Gastroesophageal sphincter (tissue), 4 donors: ENCODE data around the gene RAB7B. TPM values are rescaled to one million over a fixed set of nuclear protein-coding genes. Genes with fewer than 3 reads are reported as not detected.

ENCODE experiments used
- ATAC-seq: fragments of 150-250 bp; one replicate; pipeline ENCODE4 v1.9.1; 2016; ENCODE audit warnings: mild to moderate bottlenecking, moderate library complexity
- H3K27ac ChIP-seq, 4 donors: fragments of 200-600 bp; sonication (generic) in 3 of 4; 1 replicate in 3 of 4; 2 replicates in 1 of 4; pipeline ENCODE4 v1.5.1; 2016 to 2019
- H3K27me3 ChIP-seq: fragments of 200-600 bp; sonication (generic); one replicate; pipeline ENCODE4 v1.5.1; 2019
- H3K36me3 ChIP-seq, 2 donors: fragments of 200-600 bp; sonication (generic); one replicate each; pipeline ENCODE4 v1.5.1; 2019; ENCODE audit warnings: control low read depth in 1 of 2
- H3K4me1 ChIP-seq, 3 donors: fragments of 200-600 bp; sonication (generic); 1 replicate in 2 of 3; 2 replicates in 1 of 3; pipeline ENCODE4 v1.5.1; 2016 to 2019; ENCODE audit warnings: control low read depth in 2 of 3
- H3K4me3 ChIP-seq, 2 donors: fragments of 200-600 bp; sonication (generic); one replicate each; pipeline ENCODE4 v1.5.1; 2019; ENCODE audit warnings: mild to moderate bottlenecking in 1 of 2, moderate library complexity in 1 of 2
- H3K9me3 ChIP-seq, 3 donors: fragments of 200-600 bp; sonication (generic); one replicate each; pipeline ENCODE4 v1.5.1; 2017 to 2019; ENCODE audit warnings: control low read depth in 2 of 3
- EP300 ChIP-seq: sonication (generic); formaldehyde crosslinking; IDR thresholded peaks from one replicate; pipeline ENCODE4 v1.6.1; 2017; ENCODE audit warnings: antibody characterized with exemption, mild to moderate bottlenecking
- POLR2A ChIP-seq, 2 donors: fragments of 450-650 bp; IDR thresholded peaks; one replicate each; pipeline ENCODE4 v1.6.1; 2017; ENCODE audit warnings: antibody characterized with exemption in 2 of 2, mild to moderate bottlenecking in 2 of 2, moderate library complexity in 1 of 2
- POLR2AphosphoS5 ChIP-seq: sonication (generic); formaldehyde crosslinking; IDR thresholded peaks from one replicate; pipeline ENCODE4 v1.6.1; 2017; ENCODE audit warnings: antibody characterized with exemption
- WGBS, 2 donors: methylation state at CpG; one replicate each; pipeline ENCODE4 v1.1.5; 2018; ENCODE audit warnings: low coverage in 1 of 2; 5-methylcytosine and 5-hydroxymethylcytosine counted together
- total RNA-seq, 4 donors: library from RNA; depleted of rRNA; stranded (reverse); fragments of >200 nt; gene quantifications; one replicate each; pipeline ENCODE4 v1.1.0, GENCODE V29; 2016
- TF ChIP-seq, protein P1 (sequence below), 4 experiments: fragments of 200-600 bp in 2 of 4; fragments of 450-650 bp in 2 of 4; sonication (generic) in 1 of 4; IDR thresholded peaks; one replicate each; pipeline ENCODE4 v1.5.1; 2017 to 2019; ENCODE audit warnings: antibody characterized with exemption in 4 of 4, mild to moderate bottlenecking in 2 of 4, moderate library complexity in 2 of 4

RAB7B gene
- total RNA-seq, 4 donors from 2014 or later: 0.78 to 2.4 (median 2.0) TPM

DNA sequence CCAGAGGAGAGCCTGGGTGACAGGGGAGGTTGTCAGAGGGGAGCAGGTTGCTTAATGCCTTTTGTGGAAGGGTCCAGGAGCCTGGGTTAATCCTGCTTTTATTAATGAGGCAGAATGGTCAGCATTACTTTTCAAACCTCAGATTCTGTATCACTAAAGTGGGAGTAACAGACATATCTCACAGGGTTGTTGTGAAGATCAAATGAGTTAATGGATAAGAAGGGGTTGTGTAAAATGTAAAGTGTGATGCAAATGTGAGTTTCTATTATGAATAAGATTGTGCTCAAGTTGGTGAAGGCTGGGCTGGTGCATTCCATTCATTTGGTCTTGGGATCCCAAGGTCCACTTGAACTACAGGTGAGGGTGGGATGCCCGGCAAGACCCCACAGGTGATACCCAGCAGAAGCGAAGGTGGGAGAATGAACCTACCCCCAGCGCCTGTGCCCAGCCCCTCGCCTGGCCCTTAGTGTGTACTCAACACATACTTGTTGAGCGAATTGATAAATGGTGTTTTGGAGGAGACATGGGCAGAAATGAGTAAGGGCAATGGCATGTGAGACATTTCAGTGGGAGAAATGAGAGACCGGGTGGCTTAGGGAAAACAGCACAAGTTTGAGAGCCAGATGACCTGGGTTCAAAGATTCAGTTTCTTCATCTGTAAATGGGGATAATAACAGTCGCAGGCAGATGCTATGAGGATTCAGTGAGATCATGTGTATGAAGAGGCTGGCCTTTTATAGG is 66.2 kb downstream of the RAB7B start:
- Histone ChIP-seq H3K27me3 (peaks cover 38% of the 10 kb centered on the region), H3K27ac (no peak overlapping the region), H3K9me3 (no peaks in the 10 kb centered on the region), H3K4me3 (no peak overlapping the region), H3K4me1 (no peaks in the 10 kb centered on the region), H3K36me3 (no peaks in the 10 kb centered on the region)
- ATAC-seq: no peak
- 72 to 86% methylated on average over 1 to 7 of the region's 7 CpGs for WGBS, 2 donors
- no peak for TF ChIP-seq EP300
- TF ChIP-seq, protein P1, sequence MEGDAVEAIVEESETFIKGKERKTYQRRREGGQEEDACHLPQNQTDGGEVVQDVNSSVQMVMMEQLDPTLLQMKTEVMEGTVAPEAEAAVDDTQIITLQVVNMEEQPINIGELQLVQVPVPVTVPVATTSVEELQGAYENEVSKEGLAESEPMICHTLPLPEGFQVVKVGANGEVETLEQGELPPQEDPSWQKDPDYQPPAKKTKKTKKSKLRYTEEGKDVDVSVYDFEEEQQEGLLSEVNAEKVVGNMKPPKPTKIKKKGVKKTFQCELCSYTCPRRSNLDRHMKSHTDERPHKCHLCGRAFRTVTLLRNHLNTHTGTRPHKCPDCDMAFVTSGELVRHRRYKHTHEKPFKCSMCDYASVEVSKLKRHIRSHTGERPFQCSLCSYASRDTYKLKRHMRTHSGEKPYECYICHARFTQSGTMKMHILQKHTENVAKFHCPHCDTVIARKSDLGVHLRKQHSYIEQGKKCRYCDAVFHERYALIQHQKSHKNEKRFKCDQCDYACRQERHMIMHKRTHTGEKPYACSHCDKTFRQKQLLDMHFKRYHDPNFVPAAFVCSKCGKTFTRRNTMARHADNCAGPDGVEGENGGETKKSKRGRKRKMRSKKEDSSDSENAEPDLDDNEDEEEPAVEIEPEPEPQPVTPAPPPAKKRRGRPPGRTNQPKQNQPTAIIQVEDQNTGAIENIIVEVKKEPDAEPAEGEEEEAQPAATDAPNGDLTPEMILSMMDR (IDR thresholded peaks at IDR 0.05): no peak
- TF ChIP-seq POLR2A (IDR thresholded peaks at IDR 0.05): no peak
- no peak for TF ChIP-seq POLR2AphosphoS5

DNA sequence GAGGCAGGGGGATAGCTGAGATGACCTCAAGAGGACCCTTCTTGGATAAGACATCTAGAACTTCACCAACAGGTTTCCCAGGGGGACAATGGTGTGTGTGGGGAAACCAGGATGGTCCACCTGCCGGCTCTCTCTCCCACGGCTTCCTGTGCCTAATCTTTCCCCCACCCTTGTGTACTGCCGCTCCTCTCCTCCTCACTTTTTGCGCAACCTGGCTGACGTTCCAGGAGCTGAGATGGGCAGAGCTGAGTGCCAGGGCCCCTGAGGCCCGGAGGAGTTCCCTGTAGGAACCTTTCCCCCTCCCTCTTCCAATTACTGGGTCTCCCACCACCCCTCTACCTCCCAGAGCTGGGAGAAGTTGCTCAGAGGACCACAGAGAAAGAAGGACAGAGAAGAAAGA is 66.9 kb downstream of the RAB7B start:
- Histone ChIP-seq H3K9me3 (no peaks in the 10 kb centered on the region), H3K36me3 (no peaks in the 10 kb centered on the region), H3K27me3 (peaks cover 39% of the 10 kb centered on the region), H3K4me1 (no peaks in the 10 kb centered on the region), H3K27ac (no peak overlapping the region), H3K4me3 (no peak overlapping the region)
- 76 to 90% methylated on average over 4 to 5 of the region's 6 CpGs for WGBS, 2 donors
- no peak for ATAC-seq
- TF ChIP-seq, protein P1 (IDR thresholded peaks at IDR 0.05): no peak
- TF ChIP-seq POLR2A (IDR thresholded peaks at IDR 0.05): no peak
- TF ChIP-seq EP300: no peak
- TF ChIP-seq POLR2AphosphoS5: no peak

DNA sequence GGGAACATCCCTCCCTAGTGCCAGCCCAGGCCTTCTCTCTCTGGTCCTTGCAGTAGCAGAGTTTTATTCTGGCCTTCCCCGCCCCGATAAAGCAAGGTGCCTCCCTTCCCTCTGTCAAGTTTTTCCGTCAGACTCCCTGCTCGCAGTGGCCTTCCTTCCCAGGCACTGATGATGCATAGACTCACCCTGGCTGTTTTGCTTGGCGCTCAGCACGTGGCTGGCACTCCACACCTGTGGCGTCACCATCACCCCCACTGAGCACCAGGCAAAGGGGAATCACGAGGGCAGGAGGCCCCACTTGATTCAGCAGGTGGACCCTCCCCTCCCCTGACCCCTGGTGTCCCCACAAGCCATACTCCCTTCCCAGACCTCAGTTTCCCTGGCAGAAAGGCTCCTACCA is 67.3 kb downstream of the RAB7B start:
- no peak for ATAC-seq
- no peaks in the 10 kb centered on the region for H3K4me1 ChIP-seq
- H3K27me3 ChIP-seq: peaks cover 38% of the 10 kb centered on the region
- TF ChIP-seq POLR2A (IDR thresholded peaks at IDR 0.05): no peak
- no peak for TF ChIP-seq EP300
- TF ChIP-seq, protein P1 (IDR thresholded peaks at IDR 0.05): no peak
- TF ChIP-seq POLR2AphosphoS5: no peak
- 80% methylated on average over 1 of the region's 8 CpGs; no CpG with 5 or more reads in 1 of the 2 donors for WGBS, 2 donors
- no peak overlapping the region for H3K27ac ChIP-seq
- no peak overlapping the region for H3K4me3 ChIP-seq
- no peaks in the 10 kb centered on the region for H3K9me3 ChIP-seq
- H3K36me3 ChIP-seq: no peaks in the 10 kb centered on the region

DNA sequence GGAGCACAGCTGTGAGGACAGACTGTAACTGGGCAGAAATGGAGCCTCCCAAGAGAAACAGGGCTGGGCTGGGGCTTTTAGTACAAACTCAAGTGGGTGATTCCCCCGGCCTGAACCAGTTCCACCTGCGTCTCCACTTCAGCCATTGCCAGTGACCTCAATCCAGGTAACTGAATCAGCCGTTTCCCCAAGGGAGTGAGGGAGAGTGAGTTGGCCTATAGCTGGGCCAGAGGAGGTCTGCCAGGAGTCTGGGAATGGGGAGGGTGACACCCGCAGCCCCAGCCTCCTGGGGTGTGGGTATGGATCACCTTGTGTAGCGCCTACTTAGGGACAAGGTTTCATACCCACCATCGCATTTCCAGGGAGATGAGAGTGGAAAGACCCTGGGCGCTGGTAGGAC is 68.4 kb downstream of the RAB7B start:
- TF ChIP-seq POLR2AphosphoS5: no peak
- Histone ChIP-seq H3K9me3 (no peaks in the 10 kb centered on the region), H3K4me3 (no peak overlapping the region), H3K27me3 (peaks cover 27% of the 10 kb centered on the region), H3K4me1 (no peaks in the 10 kb centered on the region), H3K36me3 (no peaks in the 10 kb centered on the region), H3K27ac (no peak overlapping the region)
- no peak for ATAC-seq
- WGBS, 2 donors: 91 to 92% methylated on average over 2 to 4 of the region's 7 CpGs

DNA sequence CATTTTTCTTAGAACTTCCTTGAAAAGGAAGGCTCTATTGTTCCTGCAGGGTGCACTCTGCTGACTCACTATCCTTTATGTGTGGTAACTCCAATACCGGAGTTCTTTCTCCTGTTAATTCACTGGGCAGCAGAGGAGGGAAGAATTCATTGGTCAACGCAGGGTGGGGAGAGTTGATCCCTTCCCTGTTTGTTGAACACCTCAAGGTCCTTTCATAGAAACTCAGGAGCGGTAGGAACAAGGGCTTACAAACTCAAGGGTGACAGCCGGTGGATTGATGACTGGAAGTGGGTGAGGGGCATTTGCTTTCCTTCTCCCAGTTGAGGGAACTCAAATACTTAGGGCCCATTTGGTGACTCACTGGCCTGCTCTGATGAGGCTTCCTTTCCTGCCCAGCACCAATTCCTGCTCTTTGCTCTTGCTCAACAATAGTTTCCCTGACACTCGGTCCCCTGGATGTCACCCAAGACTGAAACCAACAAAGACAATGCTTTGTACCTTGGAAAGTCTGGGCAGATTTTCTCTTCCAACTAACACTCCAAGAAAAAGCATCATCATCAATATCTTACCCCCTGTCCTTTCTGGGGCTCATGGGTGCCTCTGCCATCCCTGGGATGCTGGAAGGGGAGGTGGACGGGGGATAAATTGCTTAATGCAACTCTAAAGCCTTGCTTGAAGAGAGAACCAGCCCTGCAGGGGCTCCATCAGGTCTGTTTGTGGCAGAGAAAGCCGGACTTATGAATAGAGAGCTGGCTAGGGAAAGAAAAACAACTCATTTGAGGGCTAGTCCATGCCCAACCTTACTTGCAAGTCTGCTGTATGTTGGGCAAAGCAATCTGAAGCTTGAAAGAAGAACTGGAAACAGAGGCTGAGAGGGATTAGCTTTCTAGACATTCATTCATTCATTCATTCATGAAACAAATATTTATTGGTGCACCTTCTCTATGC is 69.2 kb downstream of the RAB7B start:
- Histone ChIP-seq H3K27me3 (peaks cover 25% of the 10 kb centered on the region), H3K4me1 (no peaks in the 10 kb centered on the region), H3K4me3 (no peak overlapping the region), H3K9me3 (no peaks in the 10 kb centered on the region), H3K36me3 (no peaks in the 10 kb centered on the region), H3K27ac (no peak overlapping the region)
- TF ChIP-seq POLR2AphosphoS5 (no peak), EP300 (no peak), POLR2A (IDR thresholded peaks at IDR 0.05) (no peak)
- TF ChIP-seq, protein P1 (IDR thresholded peaks at IDR 0.05): no peak
- peak; percentile 39 for ATAC-seq
- WGBS, 2 donors: 56 to 72% methylated on average over 2 to 5 of the region's 7 CpGs
